Pancreas (tissue), 10 donors: ENCODE results near the gene SRSF9. TPM values are rescaled to one million over a fixed set of nuclear protein-coding genes. Genes with fewer than 3 reads are reported as not detected.
"Not testable (repeated sequence)": the region's sequence is repeated elsewhere in the genome, so short reads cannot be mapped to it uniquely, and the experiment has no call there.

Experiments used
- ATAC-seq, 4 donors: fragments of 200-7000 bp; cut with Tn5 transposase; one replicate each; pipeline versions ENCODE4 v1.8.0 to v1.9.1; 2020; ENCODE audit warnings: mild to moderate bottlenecking in 4 of 4, moderate library complexity in 4 of 4
- DNase-seq, 6 donors: peaks; one replicate each; pipeline ENCODE4 v3.0.0-alpha.2; 2020
- FAIRE-seq: peaks from 2 replicates; lab custom pipeline; 2012; peaks lifted over from hg19 to GRCh38; lab: Jason Lieb, UNC
- H3K27ac ChIP-seq, 4 donors: fragments of 200-600 bp; sonication (generic); 1 replicate in 3 of 4; 2 replicates in 1 of 4; pipeline versions ENCODE4 v1.5.0 to v1.8.0; 2020
- H3K27me3 ChIP-seq, 4 donors: fragments of 200-600 bp; one replicate each; pipeline ENCODE4 v1.8.0; 2021
- H3K36me3 ChIP-seq, 3 donors: fragments of 200-600 bp; sonication (generic) in 1 of 3; one replicate each; pipeline versions ENCODE4 v1.5.0 to v1.8.0; 2020 to 2021
- H3K4me1 ChIP-seq, 3 donors: fragments of 200-600 bp; one replicate each; pipeline ENCODE4 v1.8.0; 2021
- H3K4me3 ChIP-seq, 4 donors: fragments of 200-600 bp; sonication (generic) in 2 of 4; one replicate each; pipeline versions ENCODE4 v1.5.0 to v1.8.0; 2020 to 2021
- H3K9me3 ChIP-seq, 4 donors: fragments of 200-600 bp; one replicate each; pipeline ENCODE4 v1.8.0; 2021
- WGBS, 2 donors: extraction: QIAGEN DNeasy Blood & Tissue Kit; methylation state at CpG; one replicate each; pipeline ENCODE4 v1.1.7; 2013; 5-methylcytosine and 5-hydroxymethylcytosine counted together
- intact Hi-C, 3 donors: fragments of 100-400 bp; cut with DNase I; formaldehyde crosslinking; loops; one replicate each; pipeline versions ENCODE4 v1.11.1 to v1.14.2; 2022
- polyA plus RNA-seq, 2 donors: library from polyadenylated mRNA; stranded (reverse); fragments of 200-250 nt; gene quantifications; one replicate each; pipeline ENCODE4 v1.2.3, GENCODE V29; 2013
- total RNA-seq, 6 donors: library from RNA; stranded (reverse); fragmentation: NEBNext Ultra II Directional in 4 of 6; extraction: Animal tissue kit (Norgen Biotek cat#: 25700) in 4 of 6; gene quantifications; one replicate each; pipeline versions ENCODE4 v1.2.1 to v1.2.4, GENCODE V29; 2021 to 2023
- TF ChIP-seq, protein P1 (sequence below), 4 donors: fragments of 200-600 bp; sonication (generic) in 3 of 4; IDR thresholded peaks; one replicate each; pipeline versions ENCODE4 v1.5.0 to v1.8.0; 2021; ENCODE audit warnings: antibody characterized with exemption in 4 of 4
- donor health status: healthy with polysubstance abuse.
- donor health status: DM: no; HTN: no; CAD: no; lungs with moderate emphysema.
- donor health status: DM: no; HTN: no; CAD: no.
- donor health status: control.
- donor health status: control.
- donor health status: Bipolar disorder and iron deficiency.
- donor health status: DM: yes; HTN: yes; CAD: no.
- donor health status: DM: no; HTN: no; CAD: no.
- donor health status: DM: no; HTN: no; CAD: no.
- donor health status: DM: yes; HTN: yes; CAD: no.

The SRSF9 gene
- total and polyA plus RNA-seq, 8 donors: 50.9 to 103 (median 79.5) TPM

DNA sequence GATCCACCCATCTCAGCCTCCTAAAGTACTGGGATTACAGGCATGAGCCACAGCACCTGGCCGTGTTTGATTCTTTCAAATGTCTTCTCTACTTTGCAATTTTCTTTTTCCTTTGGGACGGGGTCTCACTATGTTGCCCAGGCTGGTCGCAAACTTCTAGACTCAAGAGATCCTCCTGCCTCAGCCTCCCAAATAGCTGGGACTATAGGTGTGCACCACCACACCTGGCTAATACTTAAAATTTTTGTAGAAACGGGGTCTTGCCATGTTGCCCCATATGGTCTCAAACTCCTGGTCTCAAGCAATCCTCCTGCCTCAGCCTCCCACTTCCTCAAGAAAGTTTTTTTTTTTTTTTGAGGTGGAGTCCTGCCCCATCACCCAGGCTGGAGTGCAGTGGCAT, 21.6 kb downstream of the SRSF9 start:
- FAIRE-seq (no peak), DNase-seq (no peak), ATAC-seq (no peak)
- Histone ChIP-seq H3K4me3 (peak overlapping the region in 2 of 4 donors; percentile 74 to 97), H3K9me3 (no peaks in the 10 kb centered on the region), H3K27me3 (no peaks in the 10 kb centered on the region), H3K4me1 (peaks cover 6 to 26% (median 11%) of the 10 kb centered on the region in 3 donors), H3K27ac (no peak overlapping the region), H3K36me3 (peaks cover 0 to 16% (median 0%) of the 10 kb centered on the region in 3 donors)
- TF ChIP-seq, protein P1, sequence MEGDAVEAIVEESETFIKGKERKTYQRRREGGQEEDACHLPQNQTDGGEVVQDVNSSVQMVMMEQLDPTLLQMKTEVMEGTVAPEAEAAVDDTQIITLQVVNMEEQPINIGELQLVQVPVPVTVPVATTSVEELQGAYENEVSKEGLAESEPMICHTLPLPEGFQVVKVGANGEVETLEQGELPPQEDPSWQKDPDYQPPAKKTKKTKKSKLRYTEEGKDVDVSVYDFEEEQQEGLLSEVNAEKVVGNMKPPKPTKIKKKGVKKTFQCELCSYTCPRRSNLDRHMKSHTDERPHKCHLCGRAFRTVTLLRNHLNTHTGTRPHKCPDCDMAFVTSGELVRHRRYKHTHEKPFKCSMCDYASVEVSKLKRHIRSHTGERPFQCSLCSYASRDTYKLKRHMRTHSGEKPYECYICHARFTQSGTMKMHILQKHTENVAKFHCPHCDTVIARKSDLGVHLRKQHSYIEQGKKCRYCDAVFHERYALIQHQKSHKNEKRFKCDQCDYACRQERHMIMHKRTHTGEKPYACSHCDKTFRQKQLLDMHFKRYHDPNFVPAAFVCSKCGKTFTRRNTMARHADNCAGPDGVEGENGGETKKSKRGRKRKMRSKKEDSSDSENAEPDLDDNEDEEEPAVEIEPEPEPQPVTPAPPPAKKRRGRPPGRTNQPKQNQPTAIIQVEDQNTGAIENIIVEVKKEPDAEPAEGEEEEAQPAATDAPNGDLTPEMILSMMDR (IDR thresholded peaks at IDR 0.05): no peak
- intact Hi-C loops: no loop called here
- 81 to 90% methylated on average over 4 of the region's 4 CpGs for WGBS, 2 donors

DNA sequence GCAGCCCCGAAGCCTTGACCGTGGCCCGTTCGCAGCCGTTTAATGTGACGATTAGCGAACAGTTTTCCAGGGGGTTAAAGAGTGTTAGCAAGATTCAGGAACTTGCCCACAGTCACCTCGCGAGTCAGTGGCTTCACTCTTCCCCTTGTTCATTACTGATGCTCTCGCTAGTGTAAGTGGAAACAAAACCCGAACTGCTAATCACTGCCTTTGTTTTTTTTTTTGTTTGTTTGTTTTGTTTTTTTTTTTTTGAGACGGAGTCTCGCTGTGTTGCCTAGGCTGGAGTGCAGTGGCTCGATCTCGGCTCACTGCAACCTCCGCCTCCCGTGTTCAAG, 22.7 kb downstream of the SRSF9 start:
- Histone ChIP-seq H3K27ac (peak overlapping the region; percentile 89 to 94 (median 92)), H3K4me3 (peak overlapping the region; percentile 70 to 97 (median 85)), H3K4me1 (peaks cover 6 to 22% (median 11%) of the 10 kb centered on the region in 3 donors), H3K36me3 (peaks cover 0 to 25% (median 0%) of the 10 kb centered on the region in 3 donors)
- intact Hi-C loops, DNase-seq, FAIRE-seq, ATAC-seq, H3K27me3 ChIP-seq, H3K9me3 ChIP-seq: not testable (repeated sequence)
- 2% methylated on average over 17 of the region's 17 CpGs for WGBS, 2 donors

DNA sequence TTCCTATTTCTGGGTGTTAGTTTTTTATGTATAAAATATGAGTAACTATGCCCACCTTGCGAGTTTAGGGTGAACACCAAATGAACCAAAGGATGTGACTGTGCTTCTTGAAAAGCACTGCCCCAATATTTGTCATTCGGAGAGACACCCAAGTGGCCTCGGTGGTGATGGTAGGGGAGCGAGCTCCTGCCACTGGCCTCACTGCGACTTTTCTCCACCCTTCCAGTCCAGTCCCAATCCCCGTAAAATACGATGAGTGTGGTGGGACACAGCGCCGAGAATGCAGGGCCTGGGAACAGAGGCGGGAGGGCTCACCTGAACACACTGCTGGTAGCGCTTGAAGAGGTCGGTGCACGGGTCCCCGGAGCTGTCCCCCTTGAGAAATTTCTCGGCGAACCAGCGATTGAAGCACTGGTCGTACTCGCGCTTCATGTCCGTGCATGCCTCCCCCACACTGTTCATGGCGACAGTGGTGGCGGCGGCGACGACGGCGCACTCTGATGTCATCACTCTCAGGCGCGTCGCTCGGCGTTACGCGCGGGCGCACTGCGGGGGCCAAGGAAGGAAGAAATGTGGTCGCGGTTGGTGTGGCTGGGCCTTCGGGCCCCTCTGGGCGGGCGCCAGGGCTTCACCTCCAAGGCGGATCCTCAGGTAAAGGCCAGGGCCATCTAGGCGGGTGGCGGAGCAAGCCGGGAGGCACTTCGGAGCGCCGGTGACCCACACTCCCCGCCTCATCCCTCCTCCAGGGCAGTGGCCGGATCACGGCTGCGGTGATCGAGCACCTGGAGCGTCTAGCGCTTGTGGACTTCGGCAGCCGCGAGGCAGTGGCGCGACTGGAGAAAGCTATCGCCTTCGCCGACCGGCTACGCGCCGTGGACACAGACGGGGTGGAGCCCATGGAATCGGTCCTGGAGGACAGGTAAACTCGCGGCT, 23.4 kb downstream of the SRSF9 start, which contains the start of the genes GATC and TRIAP1:
TSS of gene GATC (plus strand) at position 534 of the 933 bp plus-strand sequence. CDS start at position 571, 37 bp downstream.
TSS of gene TRIAP1 (minus strand) at position 474 of the 933 bp plus-strand sequence. CDS start at position 462, 12 bp downstream.
- peak within 1 kb of the TSS; percentile 70 to 97 (median 85) for H3K4me3 ChIP-seq
- H3K27ac ChIP-seq: peak within 1 kb of the TSS; percentile 89 to 94 (median 92)
- TF ChIP-seq, protein P1 (IDR thresholded peaks at IDR 0.05): no peak
- H3K9me3 ChIP-seq: no peaks in the 10 kb centered on the region
- ATAC-seq (peak; percentile 93 to 98 (median 96)), DNase-seq (peak; percentile 81 to 95 (median 84)), FAIRE-seq (no peak)
- H3K36me3 ChIP-seq: peaks cover 0 to 29% (median 0%) of the 10 kb centered on the region in 3 donors
- 0% methylated on average over 73 of the region's 73 CpGs for WGBS, 2 donors
- H3K4me1 ChIP-seq: peaks cover 6 to 22% (median 11%) of the 10 kb centered on the region in 3 donors
- intact Hi-C loops: no loop called here
- no peaks in the 10 kb centered on the region for H3K27me3 ChIP-seq

DNA sequence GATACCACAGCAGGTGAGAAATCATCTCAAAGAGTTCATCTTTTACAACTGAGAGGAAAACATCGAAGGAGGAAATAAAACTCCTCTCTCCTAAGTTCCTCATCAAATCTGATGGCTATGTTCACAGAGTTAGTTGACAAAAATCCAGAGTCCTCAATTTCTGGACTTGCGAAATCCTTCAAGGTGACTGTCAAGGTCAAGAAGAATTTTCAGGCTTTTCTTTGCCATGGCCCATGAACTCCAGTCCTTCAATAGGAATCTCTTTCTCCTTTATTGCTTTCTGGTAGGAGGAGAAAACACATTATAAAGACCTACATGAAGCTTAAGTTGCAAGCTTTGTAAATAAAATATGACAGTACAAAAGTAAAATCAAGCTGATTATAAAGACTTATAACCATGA, 24.9 kb downstream of the SRSF9 start:
- no peak overlapping the region for H3K27ac ChIP-seq
- peaks cover 6 to 27% (median 11%) of the 10 kb centered on the region in 3 donors for H3K4me1 ChIP-seq
- H3K36me3 ChIP-seq: peaks cover 0 to 37% (median 5%) of the 10 kb centered on the region in 3 donors
- no peak for ATAC-seq
- intact Hi-C loops: no loop called here
- TF ChIP-seq, protein P1 (IDR thresholded peaks at IDR 0.05): no peak
- no peaks in the 10 kb centered on the region for H3K9me3 ChIP-seq
- no peak overlapping the region for H3K4me3 ChIP-seq
- no peaks in the 10 kb centered on the region for H3K27me3 ChIP-seq
- no peak for DNase-seq
- 43 to 49% methylated on average over 2 of the region's 2 CpGs for WGBS, 2 donors
- FAIRE-seq: no peak

DNA sequence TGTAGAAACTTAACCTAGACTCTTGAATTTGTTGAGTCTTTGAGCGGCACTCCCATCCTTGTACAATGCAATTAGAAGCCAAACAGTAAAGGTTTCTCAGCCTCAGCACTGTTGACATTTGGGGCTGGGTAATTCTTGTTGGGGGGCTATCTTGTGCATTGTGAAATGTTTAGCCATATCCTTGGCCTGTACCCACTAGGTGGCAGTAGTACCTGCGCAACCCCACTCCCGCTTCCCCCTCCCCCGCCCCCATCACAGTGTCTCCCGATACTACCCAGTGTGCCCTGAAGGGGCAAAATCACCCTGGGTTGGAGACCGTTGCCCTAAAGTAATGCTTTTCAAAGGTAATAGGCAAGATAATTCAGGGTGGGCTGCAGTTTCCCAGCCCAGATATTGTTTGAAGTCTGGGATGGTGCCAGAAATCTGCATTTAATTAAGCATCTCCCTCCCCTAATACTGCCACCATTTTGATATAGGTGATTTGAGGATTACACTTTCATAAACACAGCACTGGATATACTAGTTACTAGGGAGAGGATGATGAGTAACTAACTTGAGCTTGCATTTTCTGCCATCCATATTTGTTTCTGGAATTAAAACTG, 29.8 kb downstream of the SRSF9 start:
- TF ChIP-seq, protein P1 (IDR thresholded peaks at IDR 0.05): peak; percentile 40 to 59 (median 53)
- Histone ChIP-seq H3K27me3 (no peaks in the 10 kb centered on the region), H3K9me3 (no peaks in the 10 kb centered on the region), H3K36me3 (peaks cover 0 to 33% (median 5%) of the 10 kb centered on the region in 3 donors), H3K4me1 (peaks cover 10 to 15% (median 13%) of the 10 kb centered on the region in 3 donors), H3K4me3 (peak overlapping the region in 2 of 4 donors; percentile 50 to 82), H3K27ac (no peak overlapping the region)
- 8 to 12% methylated on average over 6 of the region's 6 CpGs for WGBS, 2 donors
- peak; percentile 40 to 69 (median 59) for ATAC-seq
- intact Hi-C loops: no loop called here
- peak in 5 of 6 donors; percentile 57 to 64 (median 62) for DNase-seq
- no peak for FAIRE-seq
